GM20431 (cell line): ENCODE results near the gene AASDHPPT.

Experiments
- in situ Hi-C: fragments of 300-500 bp; cut with MseI, MboI; formaldehyde crosslinking; loops from one replicate; pipeline ENCODE4 v1.15.0; 2020; ENCODE audit warnings: low sequenced_read_pairs; ENCODE audit not compliant: unreplicated experiment

The AASDHPPT gene

GRCh38 chr11:106082096-106082495, 4.6 kb downstream of the AASDHPPT start:
- in situ Hi-C loops = no loop called here

GRCh38 chr11:106086135-106086534, 8.7 kb downstream of the AASDHPPT start:
- in situ Hi-C loops = no loop called here

DNA sequence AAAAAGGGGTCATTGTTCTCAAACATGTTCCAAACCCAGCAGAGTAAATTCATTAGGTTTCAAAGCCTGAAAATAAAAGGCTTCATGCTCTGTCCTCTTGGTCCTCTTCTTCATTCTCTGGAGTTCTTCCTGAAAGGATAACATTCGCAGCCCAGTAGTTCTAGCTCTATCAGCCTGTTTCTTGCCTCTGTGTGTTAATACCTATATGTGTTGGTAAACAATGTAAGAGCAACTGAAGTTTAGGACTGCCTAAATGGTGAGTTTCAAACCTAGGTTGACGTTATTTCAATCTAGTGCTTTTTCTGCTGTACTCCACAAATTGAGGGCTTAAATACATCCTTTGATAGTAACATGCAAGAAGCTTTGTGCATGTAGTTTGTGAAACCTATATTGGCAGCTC, 9.4 kb downstream of the AASDHPPT start:
- in situ Hi-C loops = no loop called here

- in situ Hi-C loops = no loop called here
Measured at GRCh38 chr11:106087815-106088435, 10.5 kb downstream of the AASDHPPT start.

DNA sequence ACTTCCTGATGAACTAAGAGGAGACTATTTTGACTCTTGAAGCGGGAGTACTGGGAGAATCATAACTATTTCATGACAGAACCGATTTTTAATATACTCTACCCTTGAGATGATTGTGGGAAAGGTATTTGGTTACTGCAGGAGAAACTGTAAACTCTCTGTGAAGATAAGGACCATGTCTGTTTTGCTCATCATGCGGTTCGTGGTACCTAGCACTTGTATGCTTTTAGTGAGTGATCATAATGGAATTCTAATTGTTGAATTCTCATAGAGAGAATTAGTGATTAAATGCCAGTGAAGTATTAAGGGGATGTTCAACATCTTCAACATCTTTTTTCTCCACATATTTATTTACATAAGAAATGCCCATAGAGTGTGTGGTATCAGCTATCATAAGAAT, 11.4 kb downstream of the AASDHPPT start:
- in situ Hi-C loops = no loop called here

- in situ Hi-C loops = no loop called here
Measured at GRCh38 chr11:106091480-106092123, 14.1 kb downstream of the AASDHPPT start.

- in situ Hi-C loops = no loop called here
Measured at GRCh38 chr11:106092446-106092845, 15.0 kb downstream of the AASDHPPT start.

- in situ Hi-C loops = no loop called here
Measured at GRCh38 chr11:106098893-106099553, 21.6 kb downstream of the AASDHPPT start.

DNA sequence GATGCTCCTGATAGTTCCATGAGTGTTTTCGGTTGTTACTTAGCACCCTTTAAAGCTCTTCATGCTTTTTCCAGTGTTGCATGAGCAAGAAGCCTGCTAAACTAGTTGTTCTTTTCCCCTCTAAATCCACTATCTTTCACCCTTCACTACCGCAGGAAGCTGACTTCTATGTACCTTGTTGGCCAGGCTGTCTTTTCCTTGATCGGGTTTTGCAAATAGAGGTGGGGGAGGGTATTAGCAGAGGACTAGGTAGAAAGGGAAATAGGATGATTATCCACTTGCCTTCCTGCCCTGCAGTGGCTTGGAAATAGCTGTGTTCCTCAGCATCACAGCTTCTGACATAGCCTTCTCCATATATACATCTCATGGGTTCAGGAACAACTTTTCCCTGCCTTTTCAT, 23.9 kb downstream of the AASDHPPT start:
- in situ Hi-C loops = no loop called here

- in situ Hi-C loops = no loop called here
Measured at GRCh38 chr11:106101819-106102218, 24.4 kb downstream of the AASDHPPT start.

GRCh38 chr11:106105986-106106385, 28.5 kb downstream of the AASDHPPT start:
- in situ Hi-C loops = no loop called here

DNA sequence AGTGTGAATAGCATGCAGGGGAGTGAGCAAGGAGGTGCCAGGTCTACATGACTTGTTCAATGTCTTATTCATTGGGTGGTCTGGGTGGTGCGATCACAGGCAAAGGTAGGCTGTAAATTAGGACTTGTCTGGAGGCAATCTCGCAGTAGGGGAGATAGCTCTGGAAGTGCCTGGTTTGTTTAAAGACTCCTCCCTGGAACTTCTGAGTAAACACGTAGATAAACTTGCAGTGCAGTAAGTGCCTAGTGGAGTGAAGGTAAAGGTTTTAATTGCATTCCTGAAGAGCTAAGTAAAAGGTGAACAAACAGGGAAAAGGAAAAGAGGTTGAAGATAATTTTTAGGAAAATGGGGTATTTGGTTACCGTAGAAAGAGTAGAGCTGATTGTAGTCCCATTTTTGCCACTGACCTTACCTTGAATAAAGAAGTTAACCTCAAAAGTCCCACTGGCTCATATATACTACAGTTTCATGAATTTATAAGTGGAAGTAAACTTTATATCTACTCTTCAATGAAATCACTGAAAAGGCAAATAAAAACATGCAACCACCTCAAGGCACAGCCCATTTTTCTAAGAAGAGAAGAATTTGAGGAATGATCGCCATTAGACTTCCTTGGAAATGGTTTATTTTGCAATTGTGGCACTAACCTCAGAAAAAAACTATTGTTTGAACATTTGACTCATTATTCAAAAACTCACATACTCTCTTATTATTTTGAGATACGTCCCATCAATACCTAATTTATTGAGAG, 44.3 kb downstream of the AASDHPPT start:
- in situ Hi-C loops = no loop called here

- in situ Hi-C loops = no loop called here
Measured at GRCh38 chr11:106127604-106128003, 50.1 kb downstream of the AASDHPPT start.

GRCh38 chr11:106128740-106129139, 51.3 kb downstream of the AASDHPPT start:
- in situ Hi-C loops = no loop called here

GRCh38 chr11:106131998-106132397, 54.5 kb downstream of the AASDHPPT start:
- in situ Hi-C loops = no loop called here

DNA sequence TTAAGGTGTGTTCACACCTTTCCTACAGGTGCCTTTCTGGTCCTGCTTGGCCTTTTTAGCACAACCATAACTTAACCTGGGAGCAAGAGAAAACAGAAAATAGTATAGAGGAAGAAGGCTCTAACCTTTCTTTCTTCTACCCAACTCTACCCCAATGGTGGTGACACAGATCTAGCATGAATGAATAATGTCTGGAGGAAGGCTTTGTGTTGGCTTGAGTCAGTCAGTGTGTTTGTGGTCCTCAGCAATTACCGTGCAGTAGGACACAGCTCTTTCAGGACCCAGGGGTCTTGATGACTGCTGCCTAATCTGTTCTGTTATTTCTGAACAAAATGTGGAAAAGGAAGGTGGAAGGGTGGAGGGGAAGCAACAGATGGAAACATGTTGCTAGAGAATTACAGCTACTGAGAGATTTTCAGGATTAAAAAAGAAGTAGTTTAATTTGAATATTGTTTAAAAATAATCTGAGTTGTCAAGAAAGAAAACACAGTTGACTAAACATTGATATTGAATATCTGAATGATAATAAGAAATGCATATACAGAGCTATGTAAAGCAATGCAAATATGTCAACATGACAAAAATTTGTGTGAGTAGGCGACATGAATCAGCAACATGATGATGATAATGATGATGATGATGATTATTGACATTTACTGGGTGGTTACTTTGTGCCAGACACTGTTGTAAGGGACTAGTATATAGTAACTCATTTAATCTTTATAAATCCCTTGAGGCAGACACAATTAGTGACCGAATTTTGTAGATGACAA, 55.3 kb downstream of the AASDHPPT start:
- in situ Hi-C loops = no loop called here

- in situ Hi-C loops = no loop called here
Measured at GRCh38 chr11:106133529-106133928, 56.1 kb downstream of the AASDHPPT start.

DNA sequence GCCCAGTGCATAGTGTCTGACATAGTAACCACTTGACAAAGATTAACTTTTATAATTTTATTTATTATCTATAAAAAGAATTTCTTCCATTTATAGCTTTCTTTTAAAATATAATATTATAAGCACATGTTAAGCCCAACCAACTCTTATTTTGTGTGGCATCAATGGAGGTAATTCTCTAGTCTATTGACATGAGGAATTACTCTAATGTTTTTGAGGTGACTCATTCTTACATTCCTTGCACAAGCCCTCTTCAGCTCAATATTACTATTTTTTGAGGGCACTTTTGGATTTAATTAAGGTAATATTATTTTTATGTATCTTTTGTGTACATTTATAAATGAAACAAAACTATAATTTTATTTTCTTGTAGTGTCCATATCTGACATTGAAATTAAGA, 59.6 kb downstream of the AASDHPPT start:
- in situ Hi-C loops = no loop called here

- in situ Hi-C loops = no loop called here
Measured at GRCh38 chr11:106137758-106138157, 60.3 kb downstream of the AASDHPPT start.
